ENCODE measurements around the gene KIF26B. TPM values are rescaled to one million over a fixed set of nuclear protein-coding genes. Genes with fewer than 3 reads are reported as not detected.
A peak's percentile ranks its signal among the peaks of the same experiment; 100 is the strongest.

KIF26B gene
- total and polyA plus RNA-seq, 2 of the 4 experiments (the other 2 are of a cell fraction): 0.53 to 0.54 TPM

- dilution Hi-C loops (cut with HindIII; ENCODE audit: low sequenced_read_pairs, unreplicated experiment): no loop called here
- Histone ChIP-seq H3K18ac (ENCODE audit: low read depth, low read length) (no peak overlapping the region), H2BK15ac (ENCODE audit: low read depth, low read length) (no peak overlapping the region), H3K14ac (replicated peaks; ENCODE audit: low read depth, low read length) (no peak overlapping the region), H3K4me3 (ENCODE audit: insufficient read depth, low read depth, low read length) (no peak overlapping the region), H3K9me3 (ENCODE audit: control insufficient read depth, insufficient read depth, low read length) (no peaks in the 10 kb centered on the region; the same call in 1 of the 2 replicates), H3K79me1 (ENCODE audit: low read depth in 1 of 2, low read length in 2 of 2) (no peaks in the 10 kb centered on the region), H3K4me1 (ENCODE audit: control insufficient read depth, insufficient read depth, low read length) (no peaks in the 10 kb centered on the region), H3K36me3 (ENCODE audit: control insufficient read depth, insufficient read depth, low read length) (peaks cover 5% of the 10 kb centered on the region), H2AK5ac (ENCODE audit: low read depth, low read length) (no peak overlapping the region), H3K27me3 (ENCODE audit: control insufficient read depth, insufficient read depth, low read length) (no peaks in the 10 kb centered on the region), H3K4ac (ENCODE audit: low read depth, low read length) (no peak overlapping the region), H2AFZ (replicated peaks; ENCODE audit: low read length, poor library complexity) (peak overlapping the region; percentile 40), H4K20me1 (ENCODE audit: insufficient read depth, low read length) (no peaks in the 10 kb centered on the region), H4K91ac (ENCODE audit: insufficient read depth, low read depth, low read length) (no peak overlapping the region), H3K4me2 (ENCODE audit: low read depth, low read length) (no peak overlapping the region; the same call in 1 of the 2 replicates), H2BK120ac (ENCODE audit: low read depth, low read length) (no peak overlapping the region), H2BK5ac (ENCODE audit: low read depth, low read length, poor library complexity, severe bottlenecking) (no peak overlapping the region), H2AK9ac (replicated peaks; ENCODE audit: low read depth, low read length, poor library complexity) (no peak overlapping the region), H2BK20ac (ENCODE audit: low read depth, low read length) (no peak overlapping the region), H3K27ac (ENCODE audit: insufficient read depth, low read length) (no peak overlapping the region), H4K5ac (ENCODE audit: low read depth, low read length) (no peak overlapping the region), H4K8ac (ENCODE audit: low read depth in 2 of 2, low read length in 2 of 2) (no peak overlapping the region), H3K9me1 (ENCODE audit: insufficient read depth, low read length) (no peaks in the 10 kb centered on the region), H3K9ac (ENCODE audit: low read depth, low read length) (no peak overlapping the region), H3K56ac (ENCODE audit: extremely low read depth, insufficient read depth, low read length) (no peak overlapping the region), H3K23ac (ENCODE audit: low read depth, low read length) (no peak overlapping the region)
- DNase-seq (no peak), ATAC-seq (ENCODE audit: low read depth) (peak; percentile 63)
- intact Hi-C loops (cut with micrococcal nuclease): no loop called here
- in situ Hi-C loops (cut with MboI; ENCODE audit: low sequenced_read_pairs): loop anchor here (25.0 kb wide), 1 partner anchor 1514 kb away; no protein-coding TSS in a partner anchor
- no TSS peak for BruUV-seq (replicated peaks)
- TF ChIP-seq MAZ (IDR thresholded peaks at IDR 0.05; ENCODE audit: borderline replicate concordance, low read depth, low read length): no peak
- TF ChIP-seq RCOR1 (IDR thresholded peaks at IDR 0.05; ENCODE audit: insufficient replicate concordance, low read length): no peak
- no peak for TF ChIP-seq FOS (IDR thresholded peaks at IDR 0.05; ENCODE audit: low read depth, low read length)
- no peak for TF ChIP-seq SMC3 (IDR thresholded peaks at IDR 0.05; ENCODE audit: low read depth, low read length)
- TF ChIP-seq CEBPB (IDR thresholded peaks at IDR 0.05; ENCODE audit: low read depth, low read length): no peak
- TF ChIP-seq NFE2L2 (IDR thresholded peaks at IDR 0.05; ENCODE audit: low read depth, low read length): no peak
- TF ChIP-seq MAFK (IDR thresholded peaks at IDR 0.05; ENCODE audit: low read depth, low read length): no peak
- TF ChIP-seq USF2 (IDR thresholded peaks at IDR 0.05; ENCODE audit: low read depth, low read length): no peak
- no peak for TF ChIP-seq MXI1 (IDR thresholded peaks at IDR 0.05; ENCODE audit: borderline replicate concordance, low read depth, low read length)
- no peak for TF ChIP-seq CHD1 (IDR thresholded peaks at IDR 0.05; ENCODE audit: low read depth, low read length)
- TF ChIP-seq BHLHE40 (IDR thresholded peaks at IDR 0.05; ENCODE audit: low read depth, low read length): no peak
- TF ChIP-seq CTCF (conservative IDR thresholded peaks at IDR 0.05; ENCODE audit: low read depth, low read length): no peak
- no peak for TF ChIP-seq RFX5 (IDR thresholded peaks at IDR 0.05; ENCODE audit: low read depth, low read length)
- no peak for TF ChIP-seq RAD21 (IDR thresholded peaks at IDR 0.05; ENCODE audit: low read length)
- no CpG with 5 or more reads among the region's 21 CpGs for WGBS, 2 experiments (ENCODE audit: extremely low coverage in 2 of 2, insufficient read length in 1 of 2)
- ChIA-PET POLR2A (ENCODE audit: unreplicated experiment) (no interaction called here), CTCF (interaction anchor here (0.9 kb wide), 1 partner anchor 17 kb away, joined by 3 read pairs; no protein-coding TSS in a partner anchor)
These were observed 18.8 kb downstream of the KIF26B start for GRCh38 chr1:245173446-245174211.

Measured in IMR-90 (cell line).